Skin epidermis (tissue), 12 donors: ENCODE results near the gene ENDOG.
"Not testable (repeated sequence)": the region's sequence is repeated elsewhere in the genome, so short reads cannot be mapped to it uniquely, and the experiment has no call there.

Source experiments
- H3K27ac ChIP-seq, 21 experiments: fragments of 200-600 bp; sonication (generic) in 11 of 21; one replicate each; pipeline ENCODE4 v1.5.0; 2020; ENCODE audit warnings: mild to moderate bottlenecking in 3 of 21, inconsistent platforms in 2 of 21, moderate library complexity in 2 of 21
- H3K4me3 ChIP-seq, 7 experiments: fragments of 200-600 bp; sonication (generic) in 2 of 7; one replicate each; pipeline ENCODE4 v1.5.0; 2020; ENCODE audit warnings: inconsistent platforms in 2 of 7, mild to moderate bottlenecking in 2 of 7, moderate library complexity in 1 of 7

ENDOG gene

GRCh38 chr9:128852646-128853045 lies 34.3 kb downstream of the ENDOG start:
- not testable (repeated sequence) for H3K4me3 ChIP-seq, H3K27ac ChIP-seq

- not testable (repeated sequence) for H3K27ac ChIP-seq, H3K4me3 ChIP-seq
These were observed 36.2 kb downstream of the ENDOG start for GRCh38 chr9:128854454-128854853.

GRCh38 chr9:128858476-128858875 lies 40.2 kb downstream of the ENDOG start:
- H3K27ac ChIP-seq, H3K4me3 ChIP-seq: not testable (repeated sequence)

- H3K27ac ChIP-seq: peak overlapping the region in 3 of 21 experiments; percentile 9 to 49 (median 45)
- H3K4me3 ChIP-seq: no peak overlapping the region
These were observed 42.6 kb downstream of the ENDOG start for GRCh38 chr9:128860937-128861336.

GRCh38 chr9:128861501-128861900 lies 43.2 kb downstream of the ENDOG start:
- peak overlapping the region in 1 of 21 experiments; percentile 24 for H3K27ac ChIP-seq
- no peak overlapping the region for H3K4me3 ChIP-seq

GRCh38 chr9:128862401-128862851 lies 44.1 kb downstream of the ENDOG start:
- no peak overlapping the region for H3K4me3 ChIP-seq
- H3K27ac ChIP-seq: peak overlapping the region in 1 of 21 experiments; percentile 3

- H3K27ac ChIP-seq: no peak overlapping the region
- no peak overlapping the region for H3K4me3 ChIP-seq
These were observed 45.3 kb downstream of the ENDOG start for GRCh38 chr9:128863647-128864046.

- no peak overlapping the region for H3K4me3 ChIP-seq
- H3K27ac ChIP-seq: no peak overlapping the region
These were observed 52.0 kb downstream of the ENDOG start for GRCh38 chr9:128870128-128870940.

GRCh38 chr9:128870941-128871265 lies 52.6 kb downstream of the ENDOG start:
- not testable (repeated sequence) for H3K27ac ChIP-seq, H3K4me3 ChIP-seq
